ENCODE data around the gene SDCBP2. TPM values are rescaled to one million over a fixed set of nuclear protein-coding genes. Genes with fewer than 3 reads are reported as not detected.

SDCBP2 gene
- total and polyA plus RNA-seq, 2 donors from 2014 or later: 10.3 to 18.3 TPM

DNA sequence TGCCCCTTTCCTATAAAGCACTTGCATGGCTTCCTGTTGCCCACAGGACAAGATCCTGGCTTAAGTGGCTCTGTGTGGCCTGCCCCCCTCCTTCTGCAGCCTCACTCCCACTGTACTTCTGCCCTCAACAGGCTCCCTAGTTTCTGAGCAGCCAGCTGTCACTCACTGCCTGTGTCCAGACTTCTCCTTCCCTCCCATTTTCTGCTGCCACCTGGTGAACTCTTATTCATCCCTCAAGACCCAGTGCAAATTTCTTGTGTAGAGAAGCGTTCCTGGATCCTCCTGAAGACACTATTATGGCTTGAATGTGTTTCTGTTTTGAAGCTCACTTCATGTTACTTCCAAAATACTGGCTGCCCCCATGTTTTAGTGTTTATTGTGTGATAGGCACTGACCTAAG, 36.3 kb downstream of the SDCBP2 start:
- Histone ChIP-seq H3K9ac (ENCODE audit: low read length in 3 of 3) (no peak overlapping the region), H3K36me3 (ENCODE audit: control insufficient read depth in 2 of 3, insufficient read depth in 3 of 3, low read length in 3 of 3) (no peaks in the 10 kb centered on the region), H3K4me1 (ENCODE audit: control insufficient read depth in 2 of 3, insufficient read depth in 2 of 3, low read depth in 1 of 3, low read length in 3 of 3) (no peaks in the 10 kb centered on the region), H3K27me3 (ENCODE audit: control insufficient read depth, insufficient read depth, low read length) (no peaks in the 10 kb centered on the region), H3K9me3 (ENCODE audit: control insufficient read depth in 2 of 3, insufficient read depth in 1 of 3, low read length in 3 of 3) (no peaks in the 10 kb centered on the region), H3K27ac (ENCODE audit: low read depth in 2 of 2, low read length in 2 of 2) (no peak overlapping the region), H3K4me3 (ENCODE audit: low read length in 3 of 3) (no peak overlapping the region)
- intact Hi-C loops (cut with DNase I): no loop called here
- DNase-seq (no peak), FAIRE-seq (no peak)
- TF ChIP-seq, protein P1, sequence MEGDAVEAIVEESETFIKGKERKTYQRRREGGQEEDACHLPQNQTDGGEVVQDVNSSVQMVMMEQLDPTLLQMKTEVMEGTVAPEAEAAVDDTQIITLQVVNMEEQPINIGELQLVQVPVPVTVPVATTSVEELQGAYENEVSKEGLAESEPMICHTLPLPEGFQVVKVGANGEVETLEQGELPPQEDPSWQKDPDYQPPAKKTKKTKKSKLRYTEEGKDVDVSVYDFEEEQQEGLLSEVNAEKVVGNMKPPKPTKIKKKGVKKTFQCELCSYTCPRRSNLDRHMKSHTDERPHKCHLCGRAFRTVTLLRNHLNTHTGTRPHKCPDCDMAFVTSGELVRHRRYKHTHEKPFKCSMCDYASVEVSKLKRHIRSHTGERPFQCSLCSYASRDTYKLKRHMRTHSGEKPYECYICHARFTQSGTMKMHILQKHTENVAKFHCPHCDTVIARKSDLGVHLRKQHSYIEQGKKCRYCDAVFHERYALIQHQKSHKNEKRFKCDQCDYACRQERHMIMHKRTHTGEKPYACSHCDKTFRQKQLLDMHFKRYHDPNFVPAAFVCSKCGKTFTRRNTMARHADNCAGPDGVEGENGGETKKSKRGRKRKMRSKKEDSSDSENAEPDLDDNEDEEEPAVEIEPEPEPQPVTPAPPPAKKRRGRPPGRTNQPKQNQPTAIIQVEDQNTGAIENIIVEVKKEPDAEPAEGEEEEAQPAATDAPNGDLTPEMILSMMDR (IDR thresholded peaks at IDR 0.05; ENCODE audit: borderline replicate concordance, extremely low read depth, insufficient read depth): no peak

DNA sequence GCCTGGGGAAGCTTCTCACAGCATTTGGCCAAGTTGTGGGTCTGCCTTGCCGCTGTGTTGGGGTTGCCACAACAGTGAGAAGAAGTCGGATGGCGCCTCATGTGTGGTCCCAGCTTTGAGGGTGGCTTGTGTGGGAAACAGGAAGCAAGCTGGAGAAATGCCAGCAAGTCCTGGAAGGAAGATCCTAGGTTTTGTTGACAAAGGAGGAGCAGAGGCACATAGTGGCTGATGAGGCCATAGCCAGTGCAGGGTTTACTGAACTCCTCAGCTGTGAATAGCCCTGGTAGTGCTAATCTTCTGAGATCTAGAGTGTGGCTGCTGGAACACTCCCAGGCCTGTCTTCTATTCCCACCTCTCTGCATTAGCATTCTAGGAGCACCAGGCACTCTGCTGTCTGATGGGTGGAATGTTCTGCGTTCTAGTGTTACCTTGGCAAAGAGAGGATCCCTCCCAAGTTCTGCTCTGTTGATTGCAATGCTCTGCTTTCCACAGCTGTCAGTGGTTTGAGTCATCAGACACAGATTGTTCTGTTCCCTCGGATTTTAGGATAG, 37.7 kb downstream of the SDCBP2 start:
- TF ChIP-seq, protein P1 (IDR thresholded peaks at IDR 0.05; ENCODE audit: borderline replicate concordance, extremely low read depth, insufficient read depth): no peak
- peak in 1 of 5 donors; percentile 19 for DNase-seq
- H3K36me3 ChIP-seq (ENCODE audit: control insufficient read depth in 2 of 3, insufficient read depth in 3 of 3, low read length in 3 of 3): no peaks in the 10 kb centered on the region
- no peaks in the 10 kb centered on the region for H3K27me3 ChIP-seq (ENCODE audit: control insufficient read depth, insufficient read depth, low read length)
- H3K4me1 ChIP-seq (ENCODE audit: control insufficient read depth in 2 of 3, insufficient read depth in 2 of 3, low read depth in 1 of 3, low read length in 3 of 3): no peaks in the 10 kb centered on the region
- H3K9ac ChIP-seq (ENCODE audit: low read length in 3 of 3): no peak overlapping the region
- H3K4me3 ChIP-seq (ENCODE audit: low read length in 3 of 3): no peak overlapping the region
- FAIRE-seq: no peak
- H3K9me3 ChIP-seq (ENCODE audit: control insufficient read depth in 2 of 3, insufficient read depth in 1 of 3, low read length in 3 of 3): no peaks in the 10 kb centered on the region
- intact Hi-C loops (cut with DNase I): no loop called here
- H3K27ac ChIP-seq (ENCODE audit: low read depth in 2 of 2, low read length in 2 of 2): no peak overlapping the region

DNA sequence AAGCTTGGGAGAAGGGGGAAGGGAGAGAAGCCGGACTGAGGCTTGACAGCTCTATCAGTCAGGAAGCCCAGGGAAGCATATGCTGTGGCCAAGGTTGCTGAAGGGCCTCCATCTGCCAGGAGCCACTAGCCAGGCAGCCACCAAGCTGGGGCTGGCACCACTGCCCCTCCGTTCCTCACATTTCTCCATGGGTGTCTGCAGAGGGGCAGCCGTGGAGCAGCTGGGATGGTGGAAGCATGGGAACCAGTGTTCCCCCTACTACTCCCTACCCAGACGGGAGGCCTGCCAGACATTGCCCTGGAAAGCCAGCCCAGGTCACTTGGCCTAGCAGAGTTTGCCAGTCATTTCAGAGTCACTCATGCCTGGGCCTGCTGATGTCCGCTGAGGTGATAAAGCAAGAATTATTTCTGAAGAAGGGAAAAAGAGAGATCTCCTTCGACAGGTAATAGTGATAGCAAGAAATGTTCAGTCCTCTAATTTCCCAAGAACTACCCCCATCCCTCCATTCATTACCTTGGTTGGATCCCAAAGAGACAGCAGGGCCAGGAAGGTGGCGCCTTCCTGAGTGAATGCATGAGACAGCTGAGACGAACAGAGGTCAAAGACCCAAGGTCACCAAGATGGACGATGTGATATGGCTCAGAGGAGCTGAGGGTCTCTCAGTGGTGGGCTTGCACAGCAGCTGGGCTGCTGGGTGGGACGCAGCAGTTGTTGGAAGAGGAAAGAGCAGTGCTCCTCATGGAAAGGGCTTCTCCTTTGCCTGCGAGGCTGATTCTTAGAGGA, 41.0 kb downstream of the SDCBP2 start:
- DNase-seq: no peak
- intact Hi-C loops (cut with DNase I): no loop called here
- no peaks in the 10 kb centered on the region for H3K9me3 ChIP-seq (ENCODE audit: control insufficient read depth in 2 of 3, insufficient read depth in 1 of 3, low read length in 3 of 3)
- no peaks in the 10 kb centered on the region for H3K36me3 ChIP-seq (ENCODE audit: control insufficient read depth in 2 of 3, insufficient read depth in 3 of 3, low read length in 3 of 3)
- TF ChIP-seq, protein P1 (IDR thresholded peaks at IDR 0.05; ENCODE audit: borderline replicate concordance, extremely low read depth, insufficient read depth): no peak
- no peak for FAIRE-seq
- H3K9ac ChIP-seq (ENCODE audit: low read length in 3 of 3): no peak overlapping the region
- no peaks in the 10 kb centered on the region for H3K27me3 ChIP-seq (ENCODE audit: control insufficient read depth, insufficient read depth, low read length)
- no peak overlapping the region for H3K27ac ChIP-seq (ENCODE audit: low read depth in 2 of 2, low read length in 2 of 2)
- H3K4me1 ChIP-seq (ENCODE audit: control insufficient read depth in 2 of 3, insufficient read depth in 2 of 3, low read depth in 1 of 3, low read length in 3 of 3): no peaks in the 10 kb centered on the region
- no peak overlapping the region for H3K4me3 ChIP-seq (ENCODE audit: low read length in 3 of 3)

Measured in kidney (tissue), 14 donors.